ENCODE measurements around the gene MAPK1IP1L. TPM values are rescaled to one million over a fixed set of nuclear protein-coding genes. Genes with fewer than 3 reads are reported as not detected.

Gene MAPK1IP1L
- total and polyA plus RNA-seq, 2 of the 8 experiments (the other 6 are each of a cell fraction or from before 2014, with no cell fraction given): 111 to 228 TPM

- no peak for TF ChIP-seq SUZ12 (IDR thresholded peaks at IDR 0.05; ENCODE audit: low read length)
Measured at GRCh38 chr14:55097881-55098560, 46.6 kb downstream of the MAPK1IP1L start (continued).

Data from H1 (cell line).